ENCODE measurements around the gene SLC6A20. TPM values are rescaled to one million over a fixed set of nuclear protein-coding genes. Genes with fewer than 3 reads are reported as not detected.
A peak's percentile ranks its signal among the peaks of the same experiment; 100 is the strongest.

Gene SLC6A20, protein sequence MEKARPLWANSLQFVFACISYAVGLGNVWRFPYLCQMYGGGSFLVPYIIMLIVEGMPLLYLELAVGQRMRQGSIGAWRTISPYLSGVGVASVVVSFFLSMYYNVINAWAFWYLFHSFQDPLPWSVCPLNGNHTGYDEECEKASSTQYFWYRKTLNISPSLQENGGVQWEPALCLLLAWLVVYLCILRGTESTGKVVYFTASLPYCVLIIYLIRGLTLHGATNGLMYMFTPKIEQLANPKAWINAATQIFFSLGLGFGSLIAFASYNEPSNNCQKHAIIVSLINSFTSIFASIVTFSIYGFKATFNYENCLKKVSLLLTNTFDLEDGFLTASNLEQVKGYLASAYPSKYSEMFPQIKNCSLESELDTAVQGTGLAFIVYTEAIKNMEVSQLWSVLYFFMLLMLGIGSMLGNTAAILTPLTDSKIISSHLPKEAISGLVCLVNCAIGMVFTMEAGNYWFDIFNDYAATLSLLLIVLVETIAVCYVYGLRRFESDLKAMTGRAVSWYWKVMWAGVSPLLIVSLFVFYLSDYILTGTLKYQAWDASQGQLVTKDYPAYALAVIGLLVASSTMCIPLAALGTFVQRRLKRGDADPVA
- total RNA-seq = not detected

DNA sequence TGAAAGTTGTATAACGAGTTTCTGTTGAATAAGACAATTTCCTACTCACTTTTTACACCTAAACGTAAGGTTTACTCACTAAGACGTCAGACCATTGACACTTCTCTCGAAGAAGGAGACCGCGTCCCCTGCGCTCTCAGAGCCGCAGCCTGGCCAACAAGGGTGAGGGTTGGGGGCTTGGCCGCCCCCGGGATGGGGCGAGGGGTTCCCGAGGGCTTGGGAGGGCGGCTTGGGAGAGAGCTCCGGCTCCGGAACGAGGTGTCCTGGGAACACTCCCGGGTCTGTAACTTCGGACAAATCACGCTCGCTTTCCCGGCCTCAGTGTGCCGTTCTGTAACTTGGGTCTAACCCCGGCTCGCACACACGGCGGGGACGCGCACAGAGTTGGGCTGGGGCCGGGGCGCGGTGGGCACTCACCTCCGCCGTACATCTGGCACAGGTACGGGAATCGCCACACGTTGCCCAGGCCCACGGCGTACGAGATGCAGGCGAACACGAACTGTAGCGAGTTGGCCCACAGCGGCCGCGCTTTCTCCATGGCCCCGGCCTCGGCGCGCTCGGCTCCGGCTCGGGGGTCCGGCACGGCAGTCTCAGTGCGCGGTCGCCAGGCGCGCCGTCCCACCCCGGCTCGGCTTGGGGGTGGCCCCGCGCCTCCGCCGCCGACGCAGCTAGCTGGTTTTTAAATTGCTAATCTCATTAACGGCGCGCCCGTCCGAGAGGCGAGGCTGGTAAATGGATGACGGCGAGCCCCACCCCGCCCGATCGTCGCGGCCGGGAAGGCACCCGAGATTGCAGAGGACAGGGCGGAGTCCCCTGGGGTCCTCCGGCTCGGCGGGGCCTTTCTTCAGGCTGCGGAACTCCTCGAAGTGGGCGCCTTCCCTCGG is at the start of gene SLC6A20:
Gene SLC6A20 (minus strand): TSS at position 655 of the 884 bp plus-strand sequence. CDS start 117 bp downstream, at position 538.
- no peak within 1 kb of the TSS for H3K27ac Mint-ChIP-seq
- H3K27me3 Mint-ChIP-seq = peaks cover 52% of the 10 kb centered on the region
- no peaks in the 10 kb centered on the region for H3K36me3 Mint-ChIP-seq (ENCODE audit: low read depth)

DNA sequence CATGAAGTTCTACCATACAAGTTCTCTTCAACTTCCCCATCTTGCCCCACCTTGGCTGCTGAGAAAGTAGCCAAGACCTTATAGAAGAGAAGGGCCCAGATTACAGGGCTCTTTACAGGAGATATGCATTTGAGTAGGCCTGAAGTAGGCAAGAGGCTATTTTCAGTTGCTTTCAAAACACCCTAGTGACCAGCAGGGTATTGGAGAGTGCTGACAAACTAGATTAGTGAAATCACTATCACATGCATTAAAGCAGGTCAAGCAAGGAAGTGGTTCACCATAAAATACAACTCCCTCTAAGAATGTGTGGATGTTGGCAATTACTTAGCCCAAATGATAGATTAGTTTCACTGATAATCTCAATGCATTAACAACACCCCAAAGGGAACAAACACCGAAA is 48.3 kb upstream of the SLC6A20 start:
- no peak overlapping the region for H3K4me3 Mint-ChIP-seq
- no peaks in the 10 kb centered on the region for H3K9me3 Mint-ChIP-seq
- H3K4me1 Mint-ChIP-seq = no peaks in the 10 kb centered on the region
- H3K36me3 Mint-ChIP-seq (ENCODE audit: low read depth) = no peaks in the 10 kb centered on the region
- ATAC-seq (replicated peaks) = no peak
- H3K27ac Mint-ChIP-seq = no peak overlapping the region
- peaks cover 11% of the 10 kb centered on the region for H3K27me3 Mint-ChIP-seq

More for the DNA sequence above, at the start of gene SLC6A20:
- no peaks in the 10 kb centered on the region for H3K9me3 Mint-ChIP-seq
- peak; percentile 64 for ATAC-seq (replicated peaks)
- peaks cover 8% of the 10 kb centered on the region for H3K4me1 Mint-ChIP-seq
- peak within 1 kb of the TSS; percentile 62 for H3K4me3 Mint-ChIP-seq

DNA sequence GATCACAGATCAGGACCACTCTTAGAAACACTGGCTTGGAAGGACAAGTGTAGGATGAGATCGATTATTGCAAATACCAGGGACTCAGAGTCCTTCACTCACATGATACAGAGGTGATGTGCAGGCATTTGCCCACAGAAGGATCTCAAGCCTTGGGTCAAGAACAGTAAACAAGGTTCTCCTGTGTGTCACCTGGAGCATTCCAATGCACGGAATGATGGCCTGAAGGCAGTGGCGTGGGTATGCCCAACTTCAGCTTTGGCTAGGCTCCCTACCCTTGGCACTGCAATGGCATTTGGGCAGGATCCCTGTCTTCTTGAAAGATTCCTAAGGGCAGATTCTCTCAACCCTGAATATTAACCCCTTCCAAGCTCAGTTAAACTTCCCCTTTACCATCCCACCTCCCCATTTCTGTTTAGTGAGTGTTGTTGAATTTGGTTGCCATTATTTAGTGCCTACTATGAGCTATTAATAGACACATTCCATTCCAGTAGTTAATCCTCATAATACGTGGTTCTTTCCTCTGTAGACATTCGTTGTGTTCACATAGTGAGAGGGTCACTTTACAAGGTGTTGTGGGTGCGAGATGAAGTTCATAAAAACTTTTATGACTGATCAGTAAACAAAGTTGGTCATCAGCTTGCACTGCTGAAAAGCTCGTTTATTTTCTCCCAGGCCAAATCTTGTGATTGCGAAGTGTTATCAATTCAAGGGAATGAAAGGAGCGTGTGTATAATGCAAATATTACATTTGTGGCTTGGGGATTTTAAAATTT is 46.7 kb upstream of the SLC6A20 start:
- H3K9me3 Mint-ChIP-seq = no peaks in the 10 kb centered on the region
- no peak overlapping the region for H3K27ac Mint-ChIP-seq
- peak overlapping the region; percentile 90 for H3K4me3 Mint-ChIP-seq
- ATAC-seq (replicated peaks) = no peak
- H3K4me1 Mint-ChIP-seq = no peaks in the 10 kb centered on the region
- peaks cover 7% of the 10 kb centered on the region for H3K27me3 Mint-ChIP-seq
- no peaks in the 10 kb centered on the region for H3K36me3 Mint-ChIP-seq (ENCODE audit: low read depth)

DNA sequence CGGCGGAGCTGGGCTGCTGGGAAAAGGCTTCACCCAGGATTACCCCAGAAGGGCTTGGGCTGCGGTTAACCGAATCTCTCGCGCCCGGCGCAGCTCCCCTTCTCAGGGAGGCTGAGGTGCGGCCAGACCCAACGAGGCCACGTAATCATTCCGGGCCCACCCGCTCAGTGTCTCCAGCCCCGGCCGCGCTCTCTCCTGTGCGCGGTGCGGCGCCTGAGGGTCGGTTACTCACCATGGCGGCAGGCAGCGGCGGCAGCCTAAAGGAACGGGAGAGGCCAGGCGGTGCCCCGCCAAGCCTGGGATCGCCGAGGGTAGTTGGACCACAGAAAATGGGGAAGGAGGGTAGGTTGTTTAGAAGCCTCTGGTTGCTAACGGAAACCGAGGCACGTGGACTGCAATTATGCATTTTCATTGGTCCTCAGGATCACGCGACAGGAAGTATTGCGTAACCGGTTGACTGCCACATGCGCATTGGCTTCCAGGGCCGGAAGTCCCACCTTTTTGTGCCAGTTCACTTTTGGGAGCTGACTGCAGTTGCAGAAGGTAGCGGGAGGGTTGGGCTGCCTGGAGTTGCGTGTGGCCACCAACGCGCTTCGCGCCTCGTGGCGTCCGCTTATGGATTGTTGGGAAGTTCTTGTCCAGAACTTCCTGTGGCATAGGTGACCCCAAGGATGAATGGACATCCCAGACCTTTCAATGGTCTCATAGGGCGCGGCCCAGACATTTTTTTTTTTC is 45.6 kb upstream of the SLC6A20 start, which contains the start of gene LZTFL1:
Gene LZTFL1 (minus strand): TSS at position 363 of the 735 bp plus-strand sequence. CDS start 128 bp downstream, at position 235.
- Mint-ChIP-seq H3K36me3 (ENCODE audit: low read depth) (peaks cover 6% of the 10 kb centered on the region), H3K9me3 (no peaks in the 10 kb centered on the region), H3K4me1 (no peaks in the 10 kb centered on the region), H3K27me3 (peaks cover 3% of the 10 kb centered on the region), H3K4me3 (peak within 1 kb of the TSS; percentile 90), H3K27ac (peak within 1 kb of the TSS; percentile 92)
- ATAC-seq (replicated peaks) = peak; percentile 96

DNA sequence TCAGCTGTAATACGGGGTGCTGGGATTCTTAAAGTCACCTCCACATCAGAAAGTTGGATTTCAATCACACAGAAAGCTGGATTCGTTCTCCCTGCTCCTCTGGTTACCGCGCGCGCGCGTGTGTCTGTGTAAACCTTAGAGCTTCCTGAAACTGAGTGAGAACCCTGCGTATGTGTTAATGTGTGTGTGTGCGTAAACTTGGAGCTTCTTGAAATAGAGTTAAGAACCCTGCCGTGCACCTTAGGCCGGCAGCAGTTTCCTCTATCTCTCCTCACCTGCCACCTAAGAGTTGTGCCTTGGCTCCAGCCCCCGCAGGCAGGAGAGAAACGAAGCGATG is 45.1 kb upstream of the SLC6A20 start:
- peak; percentile 42 for ATAC-seq (replicated peaks)
- Mint-ChIP-seq H3K9me3 (no peaks in the 10 kb centered on the region), H3K27me3 (no peaks in the 10 kb centered on the region), H3K4me1 (no peaks in the 10 kb centered on the region), H3K36me3 (ENCODE audit: low read depth) (peaks cover 11% of the 10 kb centered on the region), H3K4me3 (peak overlapping the region; percentile 90), H3K27ac (peak overlapping the region; percentile 92)

DNA sequence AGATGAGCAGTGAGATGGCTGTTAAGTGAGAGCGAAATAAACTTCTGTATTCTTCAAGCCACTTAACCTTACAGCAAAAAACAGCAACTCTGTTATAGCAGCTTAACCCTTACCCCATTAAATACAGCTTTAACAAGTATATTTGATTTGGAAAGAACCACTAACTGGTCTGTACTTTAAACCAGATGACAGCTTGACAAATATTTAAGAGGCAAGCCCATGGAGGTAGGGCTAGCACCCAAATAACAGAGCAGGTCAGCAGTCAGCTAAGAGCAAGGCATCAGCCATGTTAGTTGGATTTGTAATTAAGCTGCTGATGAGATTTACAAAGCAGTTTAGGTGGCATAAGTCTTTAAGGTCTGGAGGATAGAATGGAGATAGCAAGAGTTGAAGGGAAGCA is 42.1 kb upstream of the SLC6A20 start:
- Mint-ChIP-seq H3K4me1 (no peaks in the 10 kb centered on the region), H3K27ac (no peak overlapping the region), H3K9me3 (no peaks in the 10 kb centered on the region), H3K4me3 (no peak overlapping the region), H3K36me3 (ENCODE audit: low read depth) (peaks cover 24% of the 10 kb centered on the region), H3K27me3 (no peaks in the 10 kb centered on the region)
- no peak for ATAC-seq (replicated peaks)

DNA sequence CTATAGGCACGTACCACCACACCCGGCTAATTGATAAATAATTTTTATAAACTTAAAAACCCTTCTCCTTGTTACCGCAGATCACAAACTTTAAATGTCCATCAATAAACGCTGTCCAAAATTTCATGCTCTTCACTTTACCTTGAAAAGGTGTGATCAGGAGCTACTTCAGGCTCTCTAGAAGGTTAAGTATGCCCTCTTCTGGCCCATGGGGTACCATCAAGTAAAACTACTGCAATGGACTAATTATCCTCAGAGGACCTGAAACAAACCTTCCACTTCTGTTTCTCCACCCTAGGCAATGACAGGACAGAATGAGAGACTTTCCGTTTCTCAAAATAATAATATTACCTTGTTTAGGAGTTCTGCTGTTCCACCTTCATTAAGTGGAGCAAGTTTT is 36.4 kb upstream of the SLC6A20 start:
- peaks cover 52% of the 10 kb centered on the region for H3K36me3 Mint-ChIP-seq (ENCODE audit: low read depth)
- no peaks in the 10 kb centered on the region for H3K9me3 Mint-ChIP-seq
- no peaks in the 10 kb centered on the region for H3K4me1 Mint-ChIP-seq
- no peak overlapping the region for H3K27ac Mint-ChIP-seq
- ATAC-seq (replicated peaks) = no peak
- no peaks in the 10 kb centered on the region for H3K27me3 Mint-ChIP-seq
- H3K4me3 Mint-ChIP-seq = no peak overlapping the region

DNA sequence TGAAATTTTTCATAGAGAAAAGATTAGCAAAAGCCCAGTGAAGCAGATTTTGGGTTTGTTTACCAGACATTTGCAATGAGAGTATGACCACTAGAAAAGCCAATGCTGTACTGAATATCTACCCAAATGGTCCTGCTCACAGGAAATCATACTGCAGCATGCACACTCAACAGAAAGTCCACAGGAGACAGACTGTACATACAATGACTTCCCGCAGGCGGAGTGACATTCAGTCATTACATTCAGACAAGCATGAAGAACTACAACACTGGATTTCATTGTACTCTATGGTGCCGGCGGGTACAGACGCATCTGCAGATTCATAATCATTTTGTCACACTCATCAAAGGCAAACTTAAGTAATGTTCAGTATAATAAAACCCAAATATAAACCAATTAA is 33.8 kb upstream of the SLC6A20 start:
- no peaks in the 10 kb centered on the region for H3K4me1 Mint-ChIP-seq
- H3K27me3 Mint-ChIP-seq = no peaks in the 10 kb centered on the region
- H3K4me3 Mint-ChIP-seq = no peak overlapping the region
- no peak overlapping the region for H3K27ac Mint-ChIP-seq
- no peak for ATAC-seq (replicated peaks)
- H3K36me3 Mint-ChIP-seq (ENCODE audit: low read depth) = peaks cover 54% of the 10 kb centered on the region
- H3K9me3 Mint-ChIP-seq = no peaks in the 10 kb centered on the region

DNA sequence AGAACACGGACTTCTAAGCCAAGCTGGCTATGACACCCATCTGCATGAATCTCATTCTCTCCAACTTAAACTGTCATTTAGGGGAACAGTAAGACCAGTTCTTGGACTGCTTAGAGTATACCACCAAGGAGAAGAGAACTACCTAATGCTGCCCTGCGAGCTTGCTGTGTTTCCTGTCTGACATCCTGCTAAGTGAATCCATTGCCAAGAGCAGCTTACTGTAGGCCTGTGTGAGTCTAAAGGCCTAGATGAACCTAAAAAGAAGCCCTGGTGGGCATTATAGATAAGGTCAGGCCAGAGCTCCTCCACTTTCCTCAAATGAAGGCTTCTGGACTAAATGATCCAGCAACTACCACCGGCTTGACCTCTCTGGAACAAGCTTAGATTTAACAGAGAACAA is 30.6 kb upstream of the SLC6A20 start:
- ATAC-seq (replicated peaks) = no peak
- no peaks in the 10 kb centered on the region for H3K27me3 Mint-ChIP-seq
- H3K4me3 Mint-ChIP-seq = no peak overlapping the region
- peak overlapping the region; percentile 14 for H3K27ac Mint-ChIP-seq
- no peaks in the 10 kb centered on the region for H3K4me1 Mint-ChIP-seq
- no peaks in the 10 kb centered on the region for H3K9me3 Mint-ChIP-seq
- peaks cover 63% of the 10 kb centered on the region for H3K36me3 Mint-ChIP-seq (ENCODE audit: low read depth)

DNA sequence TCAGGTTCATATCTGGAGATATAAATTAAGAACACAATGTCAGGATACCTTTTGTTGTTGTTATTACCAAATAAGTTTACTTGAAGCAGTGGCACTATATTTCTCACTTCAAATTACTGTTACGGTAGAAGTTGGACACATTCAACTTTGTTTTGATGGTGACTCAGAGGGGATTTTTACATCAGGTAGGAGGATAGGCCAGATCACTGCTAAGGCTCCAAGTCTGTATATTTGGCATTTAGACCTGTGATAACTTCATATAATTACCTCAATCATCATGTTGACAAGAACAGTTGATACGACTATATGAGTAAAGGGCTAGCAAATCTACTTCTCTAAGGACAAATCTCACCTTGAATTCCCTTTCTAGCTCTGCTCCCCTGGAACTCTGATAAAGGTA is 30.0 kb upstream of the SLC6A20 start:
- H3K4me3 Mint-ChIP-seq = no peak overlapping the region
- H3K36me3 Mint-ChIP-seq (ENCODE audit: low read depth) = peaks cover 61% of the 10 kb centered on the region
- no peaks in the 10 kb centered on the region for H3K4me1 Mint-ChIP-seq
- no peaks in the 10 kb centered on the region for H3K9me3 Mint-ChIP-seq
- peak; percentile 84 for ATAC-seq (replicated peaks)
- no peaks in the 10 kb centered on the region for H3K27me3 Mint-ChIP-seq
- peak overlapping the region; percentile 14 for H3K27ac Mint-ChIP-seq

DNA sequence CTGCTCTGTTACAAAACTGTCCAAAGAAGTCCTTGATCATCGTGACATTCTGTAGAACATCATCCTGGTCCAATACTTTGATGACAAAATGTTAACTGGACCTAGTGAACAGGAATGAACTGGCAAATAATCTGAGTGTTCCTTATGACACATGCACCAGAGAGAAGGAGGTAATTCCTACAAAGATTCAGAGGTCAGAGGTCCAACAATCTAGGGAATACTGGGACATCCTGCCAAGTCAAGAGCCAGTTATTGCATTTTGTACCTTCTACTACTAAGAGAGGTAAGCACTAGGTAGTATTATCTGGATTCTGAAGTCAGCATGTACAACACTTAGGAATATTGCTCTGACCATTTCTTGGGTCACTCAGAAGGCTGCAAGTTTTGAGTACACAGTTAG is 24.8 kb upstream of the SLC6A20 start:
- Mint-ChIP-seq H3K27me3 (no peaks in the 10 kb centered on the region), H3K9me3 (no peaks in the 10 kb centered on the region), H3K27ac (no peak overlapping the region), H3K4me1 (peaks cover 4% of the 10 kb centered on the region), H3K4me3 (no peak overlapping the region), H3K36me3 (ENCODE audit: low read depth) (peaks cover 36% of the 10 kb centered on the region)
- ATAC-seq (replicated peaks) = no peak

DNA sequence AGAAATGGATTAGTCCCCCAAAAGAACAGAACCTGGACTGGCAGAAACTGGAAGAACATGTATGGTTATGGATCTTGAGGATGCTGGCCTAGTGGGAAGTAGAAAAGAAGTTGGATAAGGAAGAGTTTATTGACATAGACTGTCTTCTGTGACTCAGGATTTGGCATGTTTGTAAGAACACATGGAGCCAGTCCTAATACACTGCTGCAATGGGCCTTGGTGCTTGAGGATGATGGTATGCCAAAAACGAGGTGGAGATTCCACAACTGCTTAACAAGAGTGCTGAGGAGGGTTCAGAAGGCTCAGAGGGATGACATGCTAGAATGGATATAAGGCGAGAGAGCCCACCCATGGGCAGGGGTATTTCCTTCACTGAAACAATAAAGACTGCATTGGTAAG is 23.2 kb upstream of the SLC6A20 start:
- no peak overlapping the region for H3K4me3 Mint-ChIP-seq
- no peak for ATAC-seq (replicated peaks)

DNA sequence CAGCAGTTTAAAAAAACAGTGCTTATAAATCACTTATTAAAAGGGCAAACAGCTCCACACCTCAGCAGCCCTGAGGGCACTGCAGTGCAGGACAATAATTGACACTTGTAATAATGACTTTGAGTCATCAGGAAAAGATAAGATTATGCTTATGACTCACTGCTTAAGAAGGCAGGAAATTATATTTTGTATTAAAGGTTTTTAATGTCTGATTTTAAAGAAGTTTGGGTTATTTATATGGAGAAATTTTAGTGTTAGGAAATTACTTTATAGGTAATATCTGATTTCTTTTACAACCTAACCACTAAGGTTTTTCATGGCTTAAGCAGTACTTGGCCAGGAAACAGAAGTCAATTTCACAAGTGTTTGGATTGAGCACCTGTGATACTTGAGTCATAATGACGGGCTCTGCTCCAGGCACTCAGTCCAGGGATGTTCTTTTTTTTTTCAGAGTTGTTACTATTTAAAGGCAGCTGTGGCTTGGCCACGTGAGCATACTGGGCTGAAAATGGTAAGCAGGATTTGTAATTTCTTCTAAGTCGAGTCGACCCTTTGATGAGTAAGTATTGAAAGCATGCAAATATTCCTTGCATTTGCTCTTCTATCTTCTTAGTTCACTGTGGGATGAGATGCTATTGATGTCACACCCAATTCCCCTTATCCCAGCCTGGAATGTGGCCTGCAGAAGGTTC is 21.6 kb upstream of the SLC6A20 start:
- no peak overlapping the region for H3K4me3 Mint-ChIP-seq
- peaks cover 4% of the 10 kb centered on the region for H3K4me1 Mint-ChIP-seq
- ATAC-seq (replicated peaks) = peak; percentile 59
- no peak overlapping the region for H3K27ac Mint-ChIP-seq
- H3K27me3 Mint-ChIP-seq = peaks cover 3% of the 10 kb centered on the region
- H3K9me3 Mint-ChIP-seq = no peaks in the 10 kb centered on the region
- H3K36me3 Mint-ChIP-seq (ENCODE audit: low read depth) = peaks cover 13% of the 10 kb centered on the region

More for the DNA sequence above, 23.2 kb upstream of the SLC6A20 start:
- H3K36me3 Mint-ChIP-seq (ENCODE audit: low read depth) = peaks cover 23% of the 10 kb centered on the region
- H3K27ac Mint-ChIP-seq = no peak overlapping the region
- H3K4me1 Mint-ChIP-seq = peaks cover 4% of the 10 kb centered on the region
- no peaks in the 10 kb centered on the region for H3K9me3 Mint-ChIP-seq
- no peaks in the 10 kb centered on the region for H3K27me3 Mint-ChIP-seq
